Measurements from ENCODE around the gene DTWD2. TPM values are rescaled to one million over a fixed set of nuclear protein-coding genes. Genes with fewer than 3 reads are reported as not detected.

The DTWD2 gene
- total RNA-seq, 4 donors from 2014 or later, result 1.5 to 42.1 (median 15.9) TPM

GRCh38 chr5:118808441-118808840 is 179.9 kb downstream of the DTWD2 start:
- Histone ChIP-seq H3K36me3 (no peaks in the 10 kb centered on the region), H3K27ac (no peak overlapping the region), H3K4me1 (no peaks in the 10 kb centered on the region), H3K9me3 (no peaks in the 10 kb centered on the region), H3K27me3 (no peaks in the 10 kb centered on the region), H3K4me3 (no peak overlapping the region)
- intact Hi-C loops (cut with DNase I; ENCODE audit: low total_unique reads), result no loop called here
- TF ChIP-seq CTCF (IDR thresholded peaks at IDR 0.05), result no peak
- no peak for TF ChIP-seq POLR2A (IDR thresholded peaks at IDR 0.05)
- no peak for DNase-seq

- H3K9me3 ChIP-seq, result no peaks in the 10 kb centered on the region
- intact Hi-C loops (cut with DNase I; ENCODE audit: low total_unique reads), result no loop called here
- TF ChIP-seq POLR2A (IDR thresholded peaks at IDR 0.05), result no peak
- no peak for TF ChIP-seq CTCF (IDR thresholded peaks at IDR 0.05)
- H3K4me1 ChIP-seq, result no peaks in the 10 kb centered on the region
- DNase-seq, result no peak
- no peak overlapping the region for H3K4me3 ChIP-seq
- no peaks in the 10 kb centered on the region for H3K36me3 ChIP-seq
- no peaks in the 10 kb centered on the region for H3K27me3 ChIP-seq
- H3K27ac ChIP-seq, result no peak overlapping the region
These were observed 181.8 kb downstream of the DTWD2 start for GRCh38 chr5:118806571-118806970.

- Histone ChIP-seq H3K9me3 (no peaks in the 10 kb centered on the region), H3K27ac (no peak overlapping the region), H3K4me1 (no peaks in the 10 kb centered on the region), H3K4me3 (no peak overlapping the region), H3K36me3 (no peaks in the 10 kb centered on the region), H3K27me3 (no peaks in the 10 kb centered on the region)
- DNase-seq, result no peak
- TF ChIP-seq CTCF (IDR thresholded peaks at IDR 0.05) (no peak), POLR2A (IDR thresholded peaks at IDR 0.05) (no peak)
- intact Hi-C loops (cut with DNase I; ENCODE audit: low total_unique reads), result no loop called here
These were observed 186.0 kb downstream of the DTWD2 start for GRCh38 chr5:118802335-118802734.

GRCh38 chr5:118796081-118796480 is 192.3 kb downstream of the DTWD2 start:
- no peaks in the 10 kb centered on the region for H3K27me3 ChIP-seq
- intact Hi-C loops (cut with DNase I; ENCODE audit: low total_unique reads), result no loop called here
- no peak overlapping the region for H3K27ac ChIP-seq
- TF ChIP-seq POLR2A (IDR thresholded peaks at IDR 0.05) (no peak), CTCF (IDR thresholded peaks at IDR 0.05) (no peak)
- DNase-seq, result no peak
- no peaks in the 10 kb centered on the region for H3K4me1 ChIP-seq
- H3K36me3 ChIP-seq, result no peaks in the 10 kb centered on the region
- H3K4me3 ChIP-seq, result no peak overlapping the region
- H3K9me3 ChIP-seq, result no peaks in the 10 kb centered on the region

- Histone ChIP-seq H3K9me3 (no peaks in the 10 kb centered on the region), H3K27me3 (no peaks in the 10 kb centered on the region), H3K27ac (no peak overlapping the region), H3K4me3 (no peak overlapping the region), H3K4me1 (no peaks in the 10 kb centered on the region), H3K36me3 (no peaks in the 10 kb centered on the region)
- intact Hi-C loops (cut with DNase I; ENCODE audit: low total_unique reads), result no loop called here
- DNase-seq, result no peak
- TF ChIP-seq POLR2A (IDR thresholded peaks at IDR 0.05) (no peak), CTCF (IDR thresholded peaks at IDR 0.05) (no peak)
These were observed 194.1 kb downstream of the DTWD2 start for GRCh38 chr5:118794281-118794680.

All from uterus (tissue), 4 donors.